HEK293 (cell line): Measurements from ENCODE around the gene FKBP10.
A peak's percentile ranks its signal among the peaks of the same experiment; 100 is the strongest.

Experiments used
- CTCF ChIA-PET: fragments of 350-600 bp; formaldehyde crosslinking; extraction: SDS; loops from one replicate; lab custom pipeline; 2021; ENCODE audit warnings: antibody characterized with exemption; lab: Yijun Ruan, JAX
- POLR2A ChIA-PET: fragments of 300-600 bp; formaldehyde crosslinking; extraction: SDS; loops from one replicate; lab custom pipeline; 2020; ENCODE audit warnings: antibody characterized with exemption, inconsistent platforms; lab: Yijun Ruan, JAX
- H3K27ac ChIP-seq: fragments of 200-500 bp; sonication (Bioruptor generic); 2 replicates; pipeline ENCODE4 v1.5.1; 2014; ENCODE audit warnings: low read depth, low read length, control low read depth, inconsistent platforms; ENCODE audit errors: extremely low read depth
- H3K36me3 ChIP-seq, 2 experiments: fragments of 200-500 bp in 1 of 2; sonication (Bioruptor generic) in 1 of 2; 1 replicate in 1 of 2; 2 replicates in 1 of 2; pipeline ENCODE4 v1.5.1; 2014 to 2017; ENCODE audit warnings: inconsistent platforms in 2 of 2, low read length in 2 of 2; ENCODE audit not compliant: control insufficient read depth in 2 of 2, insufficient read depth in 1 of 2
- H3K4me1 ChIP-seq: fragments of 200-500 bp; sonication (Bioruptor generic); 2 replicates; pipeline ENCODE4 v1.5.1; 2014; ENCODE audit warnings: mild to moderate bottlenecking, low read length, inconsistent platforms; ENCODE audit not compliant: control insufficient read depth, insufficient read depth
- H3K4me3 ChIP-seq: 2 replicates; pipeline ENCODE4 v1.5.1; 2011; ENCODE audit warnings: low read depth, mild to moderate bottlenecking, control low read depth, low read length, moderate library complexity
- H3K9me3 ChIP-seq: fragments of 200-500 bp; sonication (Bioruptor generic); 2 replicates; pipeline ENCODE4 v1.5.1; 2014; ENCODE audit warnings: low read depth, low read length, inconsistent platforms; ENCODE audit not compliant: control insufficient read depth, insufficient read depth
- GLIS2 ChIP-seq: fragments of 450-650 bp; formaldehyde crosslinking; IDR thresholded peaks from 2 replicates; pipeline ENCODE4 v1.5.1; 2016; ENCODE audit warnings: missing biosample characterization, missing genetic modification characterization
- HOXC10 ChIP-seq: sonication (generic); formaldehyde crosslinking; IDR thresholded peaks from 2 replicates; pipeline ENCODE4 v1.8.1; 2023; ENCODE audit warnings: mild to moderate bottlenecking, missing genetic modification reagents
- PATZ1 ChIP-seq: fragments of 450-650 bp; formaldehyde crosslinking; IDR thresholded peaks from 2 replicates; pipeline ENCODE4 v1.5.1; 2016; ENCODE audit warnings: missing biosample characterization, missing genetic modification characterization
- PRDM10 ChIP-seq: fragments of 450-650 bp; formaldehyde crosslinking; IDR thresholded peaks from 2 replicates; pipeline ENCODE4 v1.5.1; 2016; ENCODE audit warnings: missing biosample characterization, missing genetic modification characterization
- SP2 ChIP-seq: fragments of 450-650 bp; formaldehyde crosslinking; IDR thresholded peaks from 2 replicates; pipeline ENCODE4 v1.5.1; 2016; ENCODE audit warnings: missing biosample characterization, missing genetic modification characterization
- SP3 ChIP-seq: fragments of 450-650 bp; formaldehyde crosslinking; IDR thresholded peaks from 2 replicates; pipeline ENCODE4 v1.5.1; 2016; ENCODE audit warnings: missing biosample characterization, missing genetic modification characterization
- ZBTB17 ChIP-seq: fragments of 450-650 bp; formaldehyde crosslinking; IDR thresholded peaks from 2 replicates; pipeline ENCODE4 v1.5.1; 2016; ENCODE audit warnings: missing biosample characterization, missing genetic modification characterization
- ZFP3 ChIP-seq: fragments of 450-650 bp; formaldehyde crosslinking; IDR thresholded peaks from 2 replicates; pipeline ENCODE4 v1.5.1; 2016; ENCODE audit warnings: low read depth, missing biosample characterization, missing genetic modification characterization
- ZNF202 ChIP-seq: fragments of 450-650 bp; formaldehyde crosslinking; IDR thresholded peaks from 2 replicates; pipeline ENCODE4 v1.5.1; 2016; ENCODE audit warnings: missing biosample characterization, missing genetic modification characterization, borderline replicate concordance
- ZNF23 ChIP-seq: fragments of 450-650 bp; formaldehyde crosslinking; IDR thresholded peaks from 2 replicates; pipeline ENCODE4 v1.5.1; 2016; ENCODE audit warnings: missing biosample characterization, missing genetic modification characterization, borderline replicate concordance
- ZNF26 ChIP-seq: fragments of 450-650 bp; formaldehyde crosslinking; IDR thresholded peaks from 2 replicates; pipeline ENCODE4 v1.5.1; 2016; ENCODE audit warnings: missing biosample characterization, missing genetic modification characterization
- ZNF404 ChIP-seq: fragments of 450-650 bp; formaldehyde crosslinking; IDR thresholded peaks from 2 replicates; pipeline ENCODE4 v1.5.1; 2017; ENCODE audit warnings: missing biosample characterization, missing genetic modification characterization
- ZNF423 ChIP-seq: fragments of 450-650 bp; formaldehyde crosslinking; IDR thresholded peaks from 2 replicates; pipeline ENCODE4 v1.5.1; 2016; ENCODE audit warnings: missing biosample characterization, missing genetic modification characterization
- ZNF521 ChIP-seq: fragments of 450-650 bp; formaldehyde crosslinking; IDR thresholded peaks from 2 replicates; pipeline ENCODE4 v1.5.1; 2017; ENCODE audit warnings: missing biosample characterization, mild to moderate bottlenecking, missing genetic modification characterization
- ZNF777 ChIP-seq: fragments of 450-650 bp; formaldehyde crosslinking; IDR thresholded peaks from 2 replicates; pipeline ENCODE4 v1.5.1; 2017; ENCODE audit warnings: missing biosample characterization, missing genetic modification characterization, borderline replicate concordance
- ZSCAN5A ChIP-seq: fragments of 450-650 bp; formaldehyde crosslinking; IDR thresholded peaks from 2 replicates; pipeline ENCODE4 v1.5.1; 2016; ENCODE audit warnings: missing biosample characterization, missing genetic modification characterization
- TF ChIP-seq, protein P1 (sequence below): fragments of 450-650 bp; formaldehyde crosslinking; optimal IDR thresholded peaks from 2 replicates; pipeline ENCODE3; 2016; ENCODE audit warnings: missing biosample characterization, mild to moderate bottlenecking, missing genetic modification characterization

Gene FKBP10

DNA sequence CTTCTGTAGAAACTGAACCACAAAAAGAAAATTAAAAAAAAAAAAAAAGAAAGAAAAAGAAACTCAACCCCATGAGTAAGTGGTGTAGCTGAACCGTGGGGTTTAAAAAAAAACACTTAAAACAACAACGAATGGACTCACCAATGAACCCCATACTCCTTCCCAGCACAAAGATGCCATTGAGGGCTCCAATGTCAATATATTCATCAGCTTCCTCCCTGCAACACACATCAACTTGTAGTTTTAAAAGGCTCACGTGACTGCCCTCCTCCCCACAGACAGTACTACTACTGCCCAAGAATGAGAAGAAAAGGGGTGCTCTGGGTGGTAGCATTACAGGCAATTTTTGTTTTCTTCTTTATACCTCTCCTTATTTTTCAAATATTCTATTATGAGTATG, 55.8 kb downstream of the FKBP10 start:
- Histone ChIP-seq H3K36me3 (peaks cover 30 to 66% of the 10 kb centered on the region in 2 experiments), H3K27ac (no peak overlapping the region), H3K4me3 (no peak overlapping the region), H3K4me1 (peaks cover under 1% of the 10 kb centered on the region; the same call in 1 of the 2 replicates), H3K9me3 (no peaks in the 10 kb centered on the region)
- TF ChIP-seq ZNF777 (tag by site-specific recombination), result no peak
- TF ChIP-seq PATZ1, result no peak
- no peak for TF ChIP-seq GLIS2
- no peak for TF ChIP-seq ZSCAN5A (tag by site-specific recombination)
- TF ChIP-seq ZNF423 (tag by site-specific recombination), result no peak
- no peak for TF ChIP-seq ZFP3 (tag by site-specific recombination)
- no peak for TF ChIP-seq ZNF26 (tag by site-specific recombination)
- TF ChIP-seq, protein P1, sequence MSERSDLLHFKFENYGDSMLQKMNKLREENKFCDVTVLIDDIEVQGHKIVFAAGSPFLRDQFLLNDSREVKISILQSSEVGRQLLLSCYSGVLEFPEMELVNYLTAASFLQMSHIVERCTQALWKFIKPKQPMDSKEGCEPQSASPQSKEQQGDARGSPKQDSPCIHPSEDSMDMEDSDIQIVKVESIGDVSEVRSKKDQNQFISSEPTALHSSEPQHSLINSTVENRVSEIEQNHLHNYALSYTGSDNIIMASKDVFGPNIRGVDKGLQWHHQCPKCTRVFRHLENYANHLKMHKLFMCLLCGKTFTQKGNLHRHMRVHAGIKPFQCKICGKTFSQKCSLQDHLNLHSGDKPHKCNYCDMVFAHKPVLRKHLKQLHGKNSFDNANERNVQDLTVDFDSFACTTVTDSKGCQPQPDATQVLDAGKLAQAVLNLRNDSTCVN (tag by site-specific recombination), result no peak
- TF ChIP-seq HOXC10 (CRISPR knock-in tag), result no peak
- no peak for TF ChIP-seq ZNF23 (tag by site-specific recombination)
- TF ChIP-seq ZNF404 (tag by site-specific recombination), result no peak
- TF ChIP-seq ZNF521 (tag by site-specific recombination), result no peak
- ChIA-PET POLR2A (no interaction called here), CTCF (interaction anchor here (0.6 to 1.1 kb wide), 3 partner anchors 67 to 132 kb away, joined by 3 to 4 read pairs (median 3); no protein-coding TSS in a partner anchor)

GRCh38 chr17:41869426-41869825, 56.6 kb downstream of the FKBP10 start:
- peaks cover 37 to 74% of the 10 kb centered on the region in 2 experiments for H3K36me3 ChIP-seq
- no peak overlapping the region for H3K27ac ChIP-seq
- CTCF ChIA-PET, result no interaction called here
- POLR2A ChIA-PET, result interaction anchor here (1.2 to 1.6 kb wide), 2 partner anchors 49 to 61 kb away, joined by 4 to 5 read pairs; partner anchors contain the start of genes ACLY and ODAD4
- TF ChIP-seq ZBTB17 (tag by site-specific recombination) (peak; percentile 51), ZNF202 (tag by site-specific recombination) (no peak), SP3 (no peak)
- TF ChIP-seq, all 188 proteins: peak for 1
- Histone ChIP-seq H3K4me3 (no peak overlapping the region), H3K4me1 (no peaks in the 10 kb centered on the region), H3K9me3 (no peaks in the 10 kb centered on the region)

DNA sequence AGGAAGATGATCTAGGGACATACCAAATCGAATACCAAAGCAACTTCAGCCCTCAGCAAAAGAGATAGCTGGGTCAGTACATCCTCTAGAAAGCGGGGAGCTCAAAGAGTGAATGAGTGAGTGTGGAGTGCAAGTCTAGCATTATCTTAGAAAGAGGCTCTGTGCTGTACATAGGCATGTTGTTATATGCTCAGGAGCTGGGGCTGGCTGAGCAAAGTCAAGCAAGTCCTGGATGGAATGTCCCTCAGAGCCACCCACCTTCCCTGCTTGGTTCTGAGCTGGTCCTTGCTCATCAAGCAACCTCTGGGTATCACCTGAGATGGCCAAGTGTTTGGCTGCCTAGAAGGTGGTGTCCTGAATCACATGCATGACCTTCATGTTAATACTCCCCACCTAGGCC, 57.3 kb downstream of the FKBP10 start:
- no peak overlapping the region for H3K27ac ChIP-seq
- H3K4me3 ChIP-seq, result no peak overlapping the region
- peaks cover 44 to 79% of the 10 kb centered on the region in 2 experiments for H3K36me3 ChIP-seq
- POLR2A ChIA-PET, result interaction anchor here (0.5 to 1.6 kb wide), 4 partner anchors 49 to 174 kb away, joined by 4 to 7 read pairs (median 5); partner anchors contain the start of genes ACLY and ODAD4
- TF ChIP-seq PRDM10 (tag by site-specific recombination) (peak; percentile 60; the same call in 1 of the 2 replicates), SP2 (tag by site-specific recombination) (no peak)
- H3K4me1 ChIP-seq, result no peaks in the 10 kb centered on the region
- no peaks in the 10 kb centered on the region for H3K9me3 ChIP-seq
- CTCF ChIA-PET, result interaction anchor here (0.6 to 1.4 kb wide), 2 partner anchors 95 to 132 kb away, joined by 3 to 4 read pairs; no protein-coding TSS in a partner anchor
